Peyer's patch (tissue), 4 donors: ENCODE measurements around the gene MGMT. TPM values are rescaled to one million over a fixed set of nuclear protein-coding genes. Genes with fewer than 3 reads are reported as not detected.

ENCODE experiments used
- DNase-seq, 3 donors: peaks; one replicate each; pipeline ENCODE4 v3.0.0-alpha.2; 2017 to 2019
- H3K27ac ChIP-seq, 4 donors: fragments of 200-600 bp; sonication (generic); one replicate each; pipeline ENCODE4 v1.5.1; 2016 to 2019
- H3K27me3 ChIP-seq, 2 donors: fragments of 200-600 bp; sonication (generic); one replicate each; pipeline ENCODE4 v1.5.1; 2019
- H3K36me3 ChIP-seq, 3 donors: fragments of 200-600 bp; sonication (generic); one replicate each; pipeline ENCODE4 v1.5.1; 2016 to 2019
- H3K4me1 ChIP-seq, 4 donors: fragments of 200-600 bp; sonication (generic); one replicate each; pipeline ENCODE4 v1.5.1; 2016 to 2019
- H3K4me3 ChIP-seq, 4 donors: fragments of 200-600 bp; sonication (generic); 1 replicate in 3 of 4; 2 replicates in 1 of 4; pipeline ENCODE4 v1.5.1; 2016 to 2019; ENCODE audit warnings: mild to moderate bottlenecking in 1 of 4
- H3K9me3 ChIP-seq, 4 donors: fragments of 200-600 bp; sonication (generic); one replicate each; pipeline ENCODE4 v1.5.1; 2016 to 2019; ENCODE audit warnings: mild to moderate bottlenecking in 1 of 4
- POLR2A ChIP-seq, 2 donors: fragments of 450-650 bp; IDR thresholded peaks; one replicate each; pipeline ENCODE4 v1.5.1; 2017; ENCODE audit warnings: antibody characterized with exemption in 2 of 2, mild to moderate bottlenecking in 2 of 2, moderate library complexity in 2 of 2
- total RNA-seq, 4 donors: library from RNA; depleted of rRNA; stranded (reverse); fragments of >200 nt; gene quantifications; one replicate each; pipeline ENCODE4 v1.1.0, GENCODE V29; 2016
- TF ChIP-seq, protein P1 (sequence below), 6 experiments: fragments of 450-650 bp in 4 of 6; fragments of 200-600 bp in 2 of 6; sonication (generic) in 1 of 6; IDR thresholded peaks; one replicate each; pipeline ENCODE4 v1.5.1; 2017 to 2019; ENCODE audit warnings: antibody characterized with exemption in 6 of 6, mild to moderate bottlenecking in 3 of 6, moderate library complexity in 1 of 6

Gene MGMT
- total RNA-seq, 4 donors from 2014 or later = 24.5 to 43.7 (median 35.3) TPM

DNA sequence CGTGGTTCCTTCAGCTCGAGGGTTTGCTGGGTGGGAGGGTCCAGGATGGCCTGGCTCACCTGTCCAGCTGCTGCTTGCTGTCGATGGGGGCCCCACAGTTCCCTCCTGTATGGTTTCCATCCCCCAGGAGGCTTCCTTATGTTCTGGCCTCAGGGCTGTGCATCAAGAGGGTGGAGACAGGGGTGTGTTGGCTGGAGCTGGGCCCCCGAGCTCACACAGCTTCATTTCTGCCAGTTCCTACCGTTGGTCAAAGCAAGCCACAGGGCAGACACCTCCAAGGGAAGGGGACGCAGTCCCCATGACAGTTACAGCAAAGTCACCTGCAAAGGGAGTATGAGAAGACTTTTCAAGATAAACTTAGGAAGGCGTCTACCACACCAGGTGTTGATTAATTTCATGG lies 340.2 kb downstream of the MGMT start:
- Histone ChIP-seq H3K9me3 (no peaks in the 10 kb centered on the region), H3K27me3 (no peaks in the 10 kb centered on the region), H3K36me3 (no peaks in the 10 kb centered on the region), H3K27ac (no peak overlapping the region), H3K4me1 (no peaks in the 10 kb centered on the region), H3K4me3 (no peak overlapping the region)
- no peak for TF ChIP-seq POLR2A (IDR thresholded peaks at IDR 0.05)
- TF ChIP-seq, protein P1, sequence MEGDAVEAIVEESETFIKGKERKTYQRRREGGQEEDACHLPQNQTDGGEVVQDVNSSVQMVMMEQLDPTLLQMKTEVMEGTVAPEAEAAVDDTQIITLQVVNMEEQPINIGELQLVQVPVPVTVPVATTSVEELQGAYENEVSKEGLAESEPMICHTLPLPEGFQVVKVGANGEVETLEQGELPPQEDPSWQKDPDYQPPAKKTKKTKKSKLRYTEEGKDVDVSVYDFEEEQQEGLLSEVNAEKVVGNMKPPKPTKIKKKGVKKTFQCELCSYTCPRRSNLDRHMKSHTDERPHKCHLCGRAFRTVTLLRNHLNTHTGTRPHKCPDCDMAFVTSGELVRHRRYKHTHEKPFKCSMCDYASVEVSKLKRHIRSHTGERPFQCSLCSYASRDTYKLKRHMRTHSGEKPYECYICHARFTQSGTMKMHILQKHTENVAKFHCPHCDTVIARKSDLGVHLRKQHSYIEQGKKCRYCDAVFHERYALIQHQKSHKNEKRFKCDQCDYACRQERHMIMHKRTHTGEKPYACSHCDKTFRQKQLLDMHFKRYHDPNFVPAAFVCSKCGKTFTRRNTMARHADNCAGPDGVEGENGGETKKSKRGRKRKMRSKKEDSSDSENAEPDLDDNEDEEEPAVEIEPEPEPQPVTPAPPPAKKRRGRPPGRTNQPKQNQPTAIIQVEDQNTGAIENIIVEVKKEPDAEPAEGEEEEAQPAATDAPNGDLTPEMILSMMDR (IDR thresholded peaks at IDR 0.05) = no peak
- no peak for DNase-seq

GRCh38 chr10:129808092-129808983 lies 341.3 kb downstream of the MGMT start:
- peak in 1 of 3 donors; percentile 27 for DNase-seq
- TF ChIP-seq, protein P1 (IDR thresholded peaks at IDR 0.05) = no peak
- no peak for TF ChIP-seq POLR2A (IDR thresholded peaks at IDR 0.05)

DNA sequence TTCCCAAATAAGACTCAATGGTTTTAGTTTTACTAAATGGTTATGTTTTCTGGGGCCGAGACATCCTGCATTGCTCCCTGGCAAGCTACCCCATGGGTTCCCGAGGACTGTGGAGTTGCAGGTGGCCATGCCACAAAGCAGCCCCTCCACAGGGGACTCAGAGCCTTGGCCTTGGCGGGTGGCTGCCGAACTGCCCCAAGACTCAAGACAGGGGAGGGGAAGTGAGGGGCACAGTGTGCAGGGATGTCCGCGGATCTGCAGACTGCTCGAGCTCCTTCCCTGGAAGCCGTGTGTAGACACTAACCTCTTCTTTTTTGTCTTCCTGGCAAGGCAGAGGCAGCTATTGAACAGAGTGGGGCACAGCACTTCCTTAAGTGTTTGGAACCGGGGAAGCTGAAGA lies 342.4 kb downstream of the MGMT start:
- no peak overlapping the region for H3K27ac ChIP-seq
- H3K4me3 ChIP-seq = no peak overlapping the region
- peak in 1 of 3 donors; percentile 20 for DNase-seq
- H3K4me1 ChIP-seq = no peaks in the 10 kb centered on the region
- TF ChIP-seq, protein P1 (IDR thresholded peaks at IDR 0.05) = no peak
- TF ChIP-seq POLR2A (IDR thresholded peaks at IDR 0.05) = no peak
- no peaks in the 10 kb centered on the region for H3K27me3 ChIP-seq
- no peaks in the 10 kb centered on the region for H3K9me3 ChIP-seq
- no peaks in the 10 kb centered on the region for H3K36me3 ChIP-seq

More at GRCh38 chr10:129808092-129808983, 341.3 kb downstream of the MGMT start:
- H3K27me3 ChIP-seq = no peaks in the 10 kb centered on the region
- H3K4me3 ChIP-seq = no peak overlapping the region
- H3K9me3 ChIP-seq = no peaks in the 10 kb centered on the region
- no peaks in the 10 kb centered on the region for H3K36me3 ChIP-seq
- H3K27ac ChIP-seq = no peak overlapping the region
- H3K4me1 ChIP-seq = no peaks in the 10 kb centered on the region

DNA sequence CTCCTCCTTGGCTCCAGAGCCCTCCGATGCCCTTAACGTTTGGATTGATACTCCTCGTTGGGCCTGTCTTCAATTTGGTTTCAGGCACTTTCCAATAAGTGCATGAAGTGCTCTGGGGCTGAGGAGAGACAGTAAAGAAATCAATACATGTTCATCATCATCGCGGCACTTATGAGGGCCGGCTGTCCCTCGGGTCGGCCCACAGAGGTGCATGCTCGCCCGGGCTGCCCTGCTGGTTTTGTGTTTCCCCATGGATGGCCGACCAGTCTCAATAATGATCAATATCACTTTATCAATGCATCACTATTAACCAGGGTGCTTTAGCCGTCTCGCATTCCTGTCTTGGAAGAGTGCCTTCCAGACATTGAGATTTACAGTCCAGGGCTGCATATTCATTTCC lies 342.8 kb downstream of the MGMT start:
- Histone ChIP-seq H3K27me3 (no peaks in the 10 kb centered on the region), H3K36me3 (no peaks in the 10 kb centered on the region), H3K9me3 (no peaks in the 10 kb centered on the region), H3K27ac (no peak overlapping the region), H3K4me3 (no peak overlapping the region), H3K4me1 (no peaks in the 10 kb centered on the region)
- no peak for DNase-seq
- no peak for TF ChIP-seq POLR2A (IDR thresholded peaks at IDR 0.05)
- TF ChIP-seq, protein P1 (IDR thresholded peaks at IDR 0.05) = no peak

DNA sequence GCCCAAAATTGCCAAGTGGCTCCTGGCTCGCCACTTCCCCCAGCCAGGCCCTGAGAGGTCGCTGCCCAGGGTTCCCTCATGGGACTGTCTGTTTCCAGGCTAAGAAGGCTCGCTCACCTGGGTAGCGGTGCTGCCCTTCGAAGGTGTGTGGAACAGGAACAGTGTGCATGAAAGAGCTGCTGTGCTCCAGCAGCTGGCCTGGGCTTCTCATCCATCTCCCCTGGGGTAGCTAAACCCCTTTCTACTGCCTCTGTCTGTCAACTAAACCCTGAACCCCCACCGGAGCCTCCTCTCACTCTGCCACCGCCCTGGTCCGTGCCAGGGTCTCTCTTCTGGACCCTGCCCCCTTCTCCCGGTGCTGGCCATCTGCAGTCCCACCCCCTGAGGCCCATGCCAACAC lies 344.2 kb downstream of the MGMT start:
- H3K27me3 ChIP-seq = no peaks in the 10 kb centered on the region
- no peak overlapping the region for H3K27ac ChIP-seq
- H3K36me3 ChIP-seq = no peaks in the 10 kb centered on the region
- H3K9me3 ChIP-seq = no peaks in the 10 kb centered on the region
- TF ChIP-seq, protein P1 (IDR thresholded peaks at IDR 0.05) = no peak
- no peak for TF ChIP-seq POLR2A (IDR thresholded peaks at IDR 0.05)
- H3K4me1 ChIP-seq = no peaks in the 10 kb centered on the region
- H3K4me3 ChIP-seq = no peak overlapping the region
- no peak for DNase-seq
